Activated T-cell treated with anti-CD3 and anti-CD28 coated beads, Interleukin-2, amount 50 U/mL, for 72 hours (primary cell): ENCODE measurements around the gene ZBED1. TPM values are rescaled to one million over a fixed set of nuclear protein-coding genes. Genes with fewer than 3 reads are reported as not detected.

Source experiments
- ATAC-seq, 2 donors: fragments of 150-1000 bp; cut with Tn5 transposase; replicated peaks in 1 of 2; 2 replicates each; pipeline ENCODE4 v1.10.0; 2021; ENCODE audit warnings: moderate library complexity in 2 of 2, mild to moderate bottlenecking in 1 of 2
- DNase-seq, 2 donors: peaks; one replicate each; pipeline ENCODE4 v3.0.0; 2021 to 2022; ENCODE audit warnings: mixed read lengths in 1 of 2
- H3K27ac Mint-ChIP-seq: one replicate; pipeline ENCODE4 v1.8.0; 2022; ENCODE audit warnings: mild to moderate bottlenecking, moderate library complexity, mixed read lengths
- H3K27me3 Mint-ChIP-seq: one replicate; pipeline ENCODE4 v1.8.0; 2022; ENCODE audit warnings: low read depth, mixed read lengths
- H3K36me3 Mint-ChIP-seq, 2 donors: one replicate each; pipeline ENCODE4 v1.8.0; 2022; ENCODE audit warnings: mixed read lengths in 2 of 2, mild to moderate bottlenecking in 1 of 2; ENCODE audit not compliant: insufficient read depth in 2 of 2
- H3K4me1 Mint-ChIP-seq: one replicate; pipeline ENCODE4 v1.8.0; 2022; ENCODE audit warnings: low read depth, mixed read lengths
- H3K4me3 Mint-ChIP-seq, 2 donors: one replicate each; pipeline ENCODE4 v1.8.0; 2022; ENCODE audit warnings: mild to moderate bottlenecking in 2 of 2, mixed read lengths in 2 of 2, moderate library complexity in 2 of 2
- H3K9me3 Mint-ChIP-seq, 2 donors: one replicate each; pipeline ENCODE4 v1.8.0; 2022; ENCODE audit warnings: mixed read lengths in 2 of 2
- total RNA-seq, 2 donors: library from RNA; stranded (reverse); gene quantifications; one replicate each; pipeline ENCODE4 v1.2.3, GENCODE V29; 2022

Gene ZBED1
- total RNA-seq, 2 donors from 2014 or later: 24.5 to 28.5 TPM

DNA sequence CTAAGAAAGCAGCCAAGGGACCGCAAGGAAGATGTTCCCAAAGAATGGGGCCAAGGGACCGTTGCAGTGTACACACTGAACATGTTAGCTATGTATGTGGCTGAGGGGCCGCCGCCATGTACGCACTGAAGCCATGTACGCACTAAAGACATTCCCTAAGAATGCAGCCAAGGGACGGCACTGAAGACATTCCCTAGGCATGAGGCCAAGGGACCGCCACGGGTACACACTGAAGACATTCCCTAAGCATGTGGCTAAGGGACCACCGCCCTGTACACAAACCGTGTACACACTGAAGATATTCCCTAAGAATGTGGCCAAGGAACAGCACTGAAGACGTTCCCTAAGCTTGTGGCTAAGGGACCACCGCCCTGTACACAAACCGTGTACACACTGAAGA, 54.0 kb downstream of the ZBED1 start:
- ATAC-seq (no peak), DNase-seq (no peak)
- Mint-ChIP-seq H3K4me3 (no peak overlapping the region), H3K4me1 (peaks cover 7% of the 10 kb centered on the region), H3K27me3 (no peaks in the 10 kb centered on the region), H3K9me3 (no peaks in the 10 kb centered on the region), H3K36me3 (peaks cover 3 to 13% of the 10 kb centered on the region in 2 donors), H3K27ac (no peak overlapping the region)

DNA sequence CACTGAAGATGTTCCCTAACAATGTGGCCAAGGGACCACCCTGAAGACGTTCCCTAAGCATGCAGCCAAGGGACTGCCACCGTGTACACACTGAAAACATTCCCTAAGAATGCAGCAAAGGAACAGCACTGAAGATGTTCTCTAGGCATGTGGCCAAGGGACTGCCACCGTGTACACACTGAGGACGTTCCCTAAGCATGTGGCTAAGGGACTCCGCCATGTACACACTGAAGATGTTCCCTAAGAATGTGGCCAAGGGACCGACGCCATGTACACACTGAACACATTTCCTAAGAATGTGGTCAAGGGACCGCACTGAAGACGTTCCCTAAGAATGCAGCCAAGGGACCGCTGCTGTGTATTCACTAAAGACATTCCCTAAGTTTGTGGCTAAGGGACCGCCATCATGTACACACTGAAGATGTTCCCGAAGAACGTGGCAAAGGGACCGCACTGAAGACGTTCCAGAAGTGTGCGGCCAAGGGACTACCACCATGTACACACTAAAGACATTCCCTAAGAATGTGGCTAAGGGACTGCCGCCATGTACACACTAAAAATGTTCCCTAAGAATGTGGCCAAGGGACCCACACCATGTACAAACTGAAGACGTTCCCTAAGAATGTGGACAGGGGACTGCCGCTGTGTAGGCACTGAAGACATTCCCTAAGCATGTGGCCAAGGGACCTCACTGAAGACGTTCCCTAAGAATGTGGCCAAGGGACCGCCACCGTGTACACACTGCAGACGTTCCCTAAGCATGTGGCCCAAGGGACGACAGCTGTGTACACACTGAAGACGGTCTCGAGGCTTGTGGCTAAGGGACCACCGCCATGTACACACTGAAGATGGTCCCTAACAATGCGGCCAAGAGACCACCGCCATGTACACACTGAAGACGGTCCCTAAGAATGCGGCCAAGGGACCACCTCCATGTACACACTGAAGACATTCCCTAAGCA, 54.8 kb downstream of the ZBED1 start:
- H3K9me3 Mint-ChIP-seq: no peaks in the 10 kb centered on the region
- H3K36me3 Mint-ChIP-seq: peaks cover 5 to 17% of the 10 kb centered on the region in 2 donors
- no peak overlapping the region for H3K4me3 Mint-ChIP-seq
- no peak for DNase-seq
- H3K4me1 Mint-ChIP-seq: no peaks in the 10 kb centered on the region
- H3K27ac Mint-ChIP-seq: no peak overlapping the region
- ATAC-seq: no peak
- no peaks in the 10 kb centered on the region for H3K27me3 Mint-ChIP-seq

DNA sequence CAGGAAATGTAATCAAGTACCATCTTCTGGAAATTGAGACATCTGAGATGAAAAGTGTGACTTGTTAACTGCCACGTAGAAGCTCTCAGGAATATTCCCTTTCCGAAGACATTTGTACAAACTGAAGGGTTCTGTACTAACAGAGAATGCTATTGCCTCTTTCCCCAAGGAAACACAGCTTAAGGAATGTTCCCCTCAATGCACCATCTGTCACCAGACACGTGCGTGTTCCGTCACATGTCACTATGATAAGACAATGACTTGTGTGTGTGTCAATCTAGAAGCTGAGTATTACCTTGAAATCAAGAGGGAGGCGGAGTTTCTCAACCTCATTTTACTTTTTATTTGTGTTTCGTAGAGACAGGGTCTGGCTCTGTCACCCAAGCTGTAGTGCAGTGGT, 58.1 kb downstream of the ZBED1 start:
- no peak overlapping the region for H3K27ac Mint-ChIP-seq
- DNase-seq (no peak), ATAC-seq (no peak)
- no peaks in the 10 kb centered on the region for H3K27me3 Mint-ChIP-seq
- peaks cover 11 to 25% of the 10 kb centered on the region in 2 donors for H3K36me3 Mint-ChIP-seq
- H3K9me3 Mint-ChIP-seq: no peaks in the 10 kb centered on the region
- H3K4me1 Mint-ChIP-seq: no peaks in the 10 kb centered on the region
- H3K4me3 Mint-ChIP-seq: no peak overlapping the region

DNA sequence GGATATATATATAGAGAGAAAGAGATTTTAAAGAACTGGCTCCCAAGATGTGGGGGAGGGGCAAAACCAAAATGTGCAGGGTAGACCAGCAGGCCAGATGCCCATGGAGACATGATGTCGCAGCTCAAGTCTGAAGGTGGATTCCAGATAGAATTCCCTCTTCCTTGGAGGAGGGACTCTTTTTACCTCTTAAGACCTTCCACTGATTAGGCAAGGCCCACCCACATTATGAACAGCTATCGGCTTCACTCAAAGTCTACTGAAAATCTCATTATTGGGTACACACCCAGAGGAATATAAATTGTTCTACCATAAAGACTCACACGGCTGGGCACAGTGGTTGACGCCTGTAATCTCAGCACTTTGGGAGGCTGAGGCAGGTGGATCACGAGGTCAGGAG, 59.3 kb downstream of the ZBED1 start:
- no peaks in the 10 kb centered on the region for H3K9me3 Mint-ChIP-seq
- no peak overlapping the region for H3K27ac Mint-ChIP-seq
- no peak overlapping the region for H3K4me3 Mint-ChIP-seq
- H3K36me3 Mint-ChIP-seq: peaks cover 8 to 22% of the 10 kb centered on the region in 2 donors
- H3K4me1 Mint-ChIP-seq: no peaks in the 10 kb centered on the region
- ATAC-seq (no peak), DNase-seq (no peak)
- H3K27me3 Mint-ChIP-seq: no peaks in the 10 kb centered on the region

DNA sequence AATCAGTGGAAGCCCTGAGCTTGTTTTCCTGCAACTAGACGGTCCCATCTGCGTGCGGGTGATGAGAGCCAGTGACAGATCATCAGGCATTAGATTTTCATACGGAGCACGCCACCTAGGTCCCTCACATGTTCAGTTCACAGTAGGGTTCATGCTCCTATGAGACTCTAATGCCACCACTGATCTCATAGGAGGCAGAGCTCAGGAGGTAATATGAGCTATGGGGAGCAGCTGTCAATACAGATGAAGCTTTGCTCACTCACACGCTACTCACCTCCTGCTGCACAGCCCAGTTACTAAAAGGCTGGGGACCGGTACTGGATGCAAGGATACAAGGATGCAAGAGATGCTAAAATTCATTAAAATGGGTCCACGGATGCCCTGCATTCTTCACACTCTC, 61.2 kb downstream of the ZBED1 start:
- no peaks in the 10 kb centered on the region for H3K27me3 Mint-ChIP-seq
- ATAC-seq: no peak

More for the DNA sequence above, 61.2 kb downstream of the ZBED1 start:
- H3K36me3 Mint-ChIP-seq: peaks cover 8 to 24% of the 10 kb centered on the region in 2 donors
- no peak overlapping the region for H3K4me3 Mint-ChIP-seq
- H3K27ac Mint-ChIP-seq: no peak overlapping the region
- peaks cover 5% of the 10 kb centered on the region for H3K4me1 Mint-ChIP-seq
- DNase-seq: no peak
- H3K9me3 Mint-ChIP-seq: no peaks in the 10 kb centered on the region

Other genes starting within 250 kb of the ZBED1 start
- gene DHRSX, start within 50 bp of the ZBED1 start, total RNA-seq: 10 to 100 TPM; 24.0 to 26.0 TPM
- gene CD99, start 190.3 kb upstream of the ZBED1 start, total RNA-seq: 100 to 1,000 TPM; 148 to 222 TPM